ENCODE measurements around the gene HCFC1R1.
A peak's percentile ranks its signal among the peaks of the same experiment; 100 is the strongest.

The HCFC1R1 gene

GRCh38 chr16:3007059-3007956 is 16.4 kb downstream of the HCFC1R1 start:
- Histone ChIP-seq H3K27ac (ENCODE audit: low read depth, low read length) (peak overlapping the region; percentile 95), H3K4me3 (ENCODE audit: low read depth, low read length) (peak overlapping the region; percentile 53), H3K36me3 (ENCODE audit: control insufficient read depth, insufficient read depth, low read length) (no peaks in the 10 kb centered on the region), H3K9me3 (ENCODE audit: control insufficient read depth, insufficient read depth, low read depth, low read length) (no peaks in the 10 kb centered on the region), H3K4me1 (ENCODE audit: control insufficient read depth, insufficient read depth, low read length) (peaks cover 56% of the 10 kb centered on the region), H3K27me3 (ENCODE audit: control insufficient read depth, insufficient read depth, low read length) (peaks cover 22% of the 10 kb centered on the region), H3K9ac (ENCODE audit: low read length) (peak overlapping the region; percentile 95)

- Histone ChIP-seq H3K9me3 (ENCODE audit: control insufficient read depth, insufficient read depth, low read depth, low read length) (no peaks in the 10 kb centered on the region), H3K4me3 (ENCODE audit: low read depth, low read length) (peak overlapping the region; percentile 74), H3K27ac (ENCODE audit: low read depth, low read length) (peak overlapping the region; percentile 47; the same call in 1 of the 2 replicates), H3K27me3 (ENCODE audit: control insufficient read depth, insufficient read depth, low read length) (peaks cover 13% of the 10 kb centered on the region; the same call in 1 of the 2 replicates), H3K9ac (ENCODE audit: low read length) (peak overlapping the region; percentile 78), H3K4me1 (ENCODE audit: control insufficient read depth, insufficient read depth, low read length) (peaks cover 46% of the 10 kb centered on the region), H3K36me3 (ENCODE audit: control insufficient read depth, insufficient read depth, low read length) (no peaks in the 10 kb centered on the region)
Measured at GRCh38 chr16:3004781-3005284, 18.9 kb downstream of the HCFC1R1 start.

- Histone ChIP-seq H3K9ac (ENCODE audit: low read length) (no peak overlapping the region), H3K4me1 (ENCODE audit: control insufficient read depth, insufficient read depth, low read length) (peaks cover 41% of the 10 kb centered on the region), H3K27ac (ENCODE audit: low read depth, low read length) (no peak overlapping the region), H3K36me3 (ENCODE audit: control insufficient read depth, insufficient read depth, low read length) (no peaks in the 10 kb centered on the region), H3K27me3 (ENCODE audit: control insufficient read depth, insufficient read depth, low read length) (peaks cover 13% of the 10 kb centered on the region; the same call in 1 of the 2 replicates), H3K4me3 (ENCODE audit: low read depth, low read length) (peak overlapping the region; percentile 37; the same call in 1 of the 2 replicates), H3K9me3 (ENCODE audit: control insufficient read depth, insufficient read depth, low read depth, low read length) (no peaks in the 10 kb centered on the region)
Measured at GRCh38 chr16:3004319-3004718, 19.4 kb downstream of the HCFC1R1 start.

GRCh38 chr16:3003582-3004270 is 20.0 kb downstream of the HCFC1R1 start:
- H3K27me3 ChIP-seq (ENCODE audit: control insufficient read depth, insufficient read depth, low read length), result peaks cover 13% of the 10 kb centered on the region; the same call in 1 of the 2 replicates
- peaks cover 35% of the 10 kb centered on the region for H3K4me1 ChIP-seq (ENCODE audit: control insufficient read depth, insufficient read depth, low read length)
- H3K4me3 ChIP-seq (ENCODE audit: low read depth, low read length), result no peak overlapping the region; the same call in 1 of the 2 replicates
- no peaks in the 10 kb centered on the region for H3K36me3 ChIP-seq (ENCODE audit: control insufficient read depth, insufficient read depth, low read length)
- no peak overlapping the region for H3K27ac ChIP-seq (ENCODE audit: low read depth, low read length)
- H3K9ac ChIP-seq (ENCODE audit: low read length), result no peak overlapping the region
- H3K9me3 ChIP-seq (ENCODE audit: control insufficient read depth, insufficient read depth, low read depth, low read length), result no peaks in the 10 kb centered on the region

- H3K9me3 ChIP-seq (ENCODE audit: control insufficient read depth, insufficient read depth, low read depth, low read length), result no peaks in the 10 kb centered on the region
- peaks cover 19% of the 10 kb centered on the region for H3K4me1 ChIP-seq (ENCODE audit: control insufficient read depth, insufficient read depth, low read length)
- H3K9ac ChIP-seq (ENCODE audit: low read length), result no peak overlapping the region
- no peaks in the 10 kb centered on the region for H3K36me3 ChIP-seq (ENCODE audit: control insufficient read depth, insufficient read depth, low read length)
- no peak overlapping the region for H3K4me3 ChIP-seq (ENCODE audit: low read depth, low read length)
- no peak overlapping the region for H3K27ac ChIP-seq (ENCODE audit: low read depth, low read length)
- peaks cover 9% of the 10 kb centered on the region; the same call in 1 of the 2 replicates for H3K27me3 ChIP-seq (ENCODE audit: control insufficient read depth, insufficient read depth, low read length)
Measured at GRCh38 chr16:3001316-3001715, 22.4 kb downstream of the HCFC1R1 start.

- Histone ChIP-seq H3K27ac (ENCODE audit: low read depth, low read length) (no peak overlapping the region), H3K4me3 (ENCODE audit: low read depth, low read length) (no peak overlapping the region), H3K4me1 (ENCODE audit: control insufficient read depth, insufficient read depth, low read length) (peaks cover 12% of the 10 kb centered on the region), H3K9ac (ENCODE audit: low read length) (no peak overlapping the region), H3K36me3 (ENCODE audit: control insufficient read depth, insufficient read depth, low read length) (no peaks in the 10 kb centered on the region), H3K27me3 (ENCODE audit: control insufficient read depth, insufficient read depth, low read length) (peaks cover 4% of the 10 kb centered on the region; the same call in 1 of the 2 replicates), H3K9me3 (ENCODE audit: control insufficient read depth, insufficient read depth, low read depth, low read length) (no peaks in the 10 kb centered on the region)
Measured at GRCh38 chr16:3000540-3000939, 23.2 kb downstream of the HCFC1R1 start.

- H3K9ac ChIP-seq (ENCODE audit: low read length), result no peak overlapping the region
- no peaks in the 10 kb centered on the region for H3K36me3 ChIP-seq (ENCODE audit: control insufficient read depth, insufficient read depth, low read length)
- peaks cover 12% of the 10 kb centered on the region for H3K4me1 ChIP-seq (ENCODE audit: control insufficient read depth, insufficient read depth, low read length)
- no peak overlapping the region for H3K27ac ChIP-seq (ENCODE audit: low read depth, low read length)
- H3K9me3 ChIP-seq (ENCODE audit: control insufficient read depth, insufficient read depth, low read depth, low read length), result no peaks in the 10 kb centered on the region
- no peak overlapping the region for H3K4me3 ChIP-seq (ENCODE audit: low read depth, low read length)
- H3K27me3 ChIP-seq (ENCODE audit: control insufficient read depth, insufficient read depth, low read length), result peaks cover 3% of the 10 kb centered on the region; the same call in 1 of the 2 replicates
Measured at GRCh38 chr16:2999929-3000328, 23.8 kb downstream of the HCFC1R1 start.

GRCh38 chr16:2996298-2996697 is 27.4 kb downstream of the HCFC1R1 start:
- H3K27me3 ChIP-seq (ENCODE audit: control insufficient read depth, insufficient read depth, low read length), result no peaks in the 10 kb centered on the region
- no peak overlapping the region for H3K9ac ChIP-seq (ENCODE audit: low read length)
- H3K4me3 ChIP-seq (ENCODE audit: low read depth, low read length), result no peak overlapping the region
- no peaks in the 10 kb centered on the region for H3K36me3 ChIP-seq (ENCODE audit: control insufficient read depth, insufficient read depth, low read length)
- H3K9me3 ChIP-seq (ENCODE audit: control insufficient read depth, insufficient read depth, low read depth, low read length), result no peaks in the 10 kb centered on the region
- H3K27ac ChIP-seq (ENCODE audit: low read depth, low read length), result no peak overlapping the region
- H3K4me1 ChIP-seq (ENCODE audit: control insufficient read depth, insufficient read depth, low read length), result peaks cover 12% of the 10 kb centered on the region

GRCh38 chr16:2992383-2993081 is 31.2 kb downstream of the HCFC1R1 start:
- Histone ChIP-seq H3K36me3 (ENCODE audit: control insufficient read depth, insufficient read depth, low read length) (no peaks in the 10 kb centered on the region), H3K4me1 (ENCODE audit: control insufficient read depth, insufficient read depth, low read length) (peaks cover 43% of the 10 kb centered on the region), H3K27me3 (ENCODE audit: control insufficient read depth, insufficient read depth, low read length) (no peaks in the 10 kb centered on the region), H3K27ac (ENCODE audit: low read depth, low read length) (no peak overlapping the region), H3K9ac (ENCODE audit: low read length) (no peak overlapping the region), H3K4me3 (ENCODE audit: low read depth, low read length) (no peak overlapping the region), H3K9me3 (ENCODE audit: control insufficient read depth, insufficient read depth, low read depth, low read length) (no peaks in the 10 kb centered on the region)

- Histone ChIP-seq H3K9me3 (ENCODE audit: control insufficient read depth, insufficient read depth, low read depth, low read length) (no peaks in the 10 kb centered on the region), H3K9ac (ENCODE audit: low read length) (no peak overlapping the region), H3K27ac (ENCODE audit: low read depth, low read length) (no peak overlapping the region)
Measured at GRCh38 chr16:2991566-2992261, 32.0 kb downstream of the HCFC1R1 start.

More at GRCh38 chr16:2991566-2992261, 32.0 kb downstream of the HCFC1R1 start:
- peaks cover 42% of the 10 kb centered on the region for H3K4me1 ChIP-seq (ENCODE audit: control insufficient read depth, insufficient read depth, low read length)
- no peaks in the 10 kb centered on the region for H3K27me3 ChIP-seq (ENCODE audit: control insufficient read depth, insufficient read depth, low read length)
- H3K4me3 ChIP-seq (ENCODE audit: low read depth, low read length), result no peak overlapping the region
- H3K36me3 ChIP-seq (ENCODE audit: control insufficient read depth, insufficient read depth, low read length), result no peaks in the 10 kb centered on the region

All from HUES6 (cell line).